HCT116 (cell line): Measurements from ENCODE around the gene AMDHD2. TPM values are rescaled to one million over a fixed set of nuclear protein-coding genes. Genes with fewer than 3 reads are reported as not detected.

Source experiments
- ATAC-seq: fragments of 200-7000 bp; cut with Tn5 transposase; 2 replicates; pipeline ENCODE4 v1.9.1; 2020; ENCODE audit warnings: mild to moderate bottlenecking, moderate library complexity
- BruUV-seq: library from RNA; stranded (reverse); fragments of 400-500 nt; replicated peaks from 2 replicates; lab custom pipeline; 2021; lab: Mats Ljungman, UMichigan
- CTCF ChIA-PET: fragments of 300-600 bp; sonication (Branson Sonifier 250); formaldehyde crosslinking; loops from one replicate; lab custom pipeline; 2021; ENCODE audit warnings: antibody characterized with exemption; lab: Charles Lee
- POLR2A ChIA-PET: fragments of 300-600, 350-600 bp; sonication (Branson Sonifier 250); formaldehyde crosslinking; loops from one replicate; lab custom pipeline; 2021; ENCODE audit warnings: antibody characterized with exemption; lab: Charles Lee
- RAD21 ChIA-PET, 2 experiments: fragments of 300-600 bp; sonication (Branson Sonifier 250); formaldehyde crosslinking; loops; one replicate each; lab custom pipeline; 2023; ENCODE audit warnings: low total read pairs in 2 of 2; ENCODE audit not compliant: uncharacterized antibody in 2 of 2, unreplicated experiment in 2 of 2, low non-redundant PET in 1 of 2; lab: Charles Lee
- DNase-seq: peaks from one replicate; pipeline ENCODE4 v3.0.0-alpha.2; 2010; ENCODE audit warnings: low read depth, low spot score
- H2AFZ ChIP-seq: fragments of 200-600 bp; shearing (Covaris generic), sonication (generic); 2 replicates; pipeline ENCODE4 v1.6.1; 2017; ENCODE audit warnings: low read depth, mixed run types, mixed read lengths, antibody characterized with exemption, low read length; ENCODE audit not compliant: poor library complexity, severe bottlenecking
- H3K27ac ChIP-seq: 2 replicates; pipeline ENCODE4 v1.5.1; 2012; ENCODE audit warnings: low read depth, low read length
- H3K27me3 ChIP-seq: fragments of 200-600 bp; sonication (generic); 2 replicates; pipeline ENCODE4 v1.6.1; 2016; ENCODE audit warnings: mixed run types, low read length, mixed read lengths; ENCODE audit not compliant: insufficient read depth
- H3K36me3 ChIP-seq, 2 experiments: fragments of 200-500 bp in 1 of 2; fragments of 200-600 bp in 1 of 2; sonication (Bioruptor generic) in 1 of 2; sonication (generic) in 1 of 2; 2 replicates each; pipeline versions ENCODE4 v1.5.1 to v1.6.1; 2014 to 2016; ENCODE audit warnings: low read length in 2 of 2, inconsistent platforms in 1 of 2, mixed read lengths in 1 of 2, mixed run types in 1 of 2; ENCODE audit not compliant: insufficient read depth in 2 of 2, control insufficient read depth in 1 of 2
- H3K4me1 ChIP-seq, 2 experiments: fragments of 200-600 bp in 1 of 2; sonication (generic) in 1 of 2; 2 replicates each; pipeline versions ENCODE4 v1.5.1 to v1.6.1; 2012 to 2017; ENCODE audit warnings: low read length in 2 of 2, inconsistent platforms in 1 of 2, mild to moderate bottlenecking in 1 of 2, mixed read lengths in 1 of 2, mixed run types in 1 of 2, moderate library complexity in 1 of 2; ENCODE audit not compliant: insufficient read depth in 2 of 2, control insufficient read depth in 1 of 2
- H3K4me2 ChIP-seq: fragments of 200-600 bp; sonication (generic); 2 replicates; pipeline ENCODE4 v1.6.1; 2017; ENCODE audit warnings: mixed run types, low read length, mixed read lengths
- H3K4me3 ChIP-seq, 2 experiments: fragments of 200-600 bp in 1 of 2; sonication (generic) in 1 of 2; replicated peaks in 1 of 2; 2 replicates each; pipeline ENCODE4 v1.5.1; 2011 to 2016; ENCODE audit warnings: low read length in 2 of 2, control low read depth in 1 of 2, low read depth in 1 of 2, mild to moderate bottlenecking in 1 of 2, mixed read lengths in 1 of 2, mixed run types in 1 of 2
- H3K79me2 ChIP-seq: fragments of 200-600 bp; sonication (generic); 2 replicates; pipeline ENCODE4 v1.6.1; 2017; ENCODE audit warnings: mild to moderate bottlenecking, mixed run types, low read length, moderate library complexity, mixed read lengths; ENCODE audit not compliant: insufficient read depth
- H3K9ac ChIP-seq: fragments of 200-600 bp; sonication (generic); 2 replicates; pipeline ENCODE4 v1.6.1; 2016; ENCODE audit warnings: low read length, mixed read lengths
- H3K9me2 ChIP-seq: fragments of 200-600 bp; sonication (generic), shearing (Covaris generic); 2 replicates; pipeline ENCODE4 v1.6.1; 2017; ENCODE audit warnings: mixed run types, mild to moderate bottlenecking, moderate library complexity; ENCODE audit not compliant: insufficient read depth
- H3K9me3 ChIP-seq, 2 experiments: fragments of 200-500 bp in 1 of 2; fragments of 200-600 bp in 1 of 2; sonication (Bioruptor generic) in 1 of 2; sonication (generic) in 1 of 2; 2 replicates each; pipeline ENCODE4 v1.6.1; 2014 to 2017; ENCODE audit warnings: low read length in 2 of 2, mixed read lengths in 2 of 2, inconsistent platforms in 1 of 2, low read depth in 1 of 2, mild to moderate bottlenecking in 1 of 2, mixed run types in 1 of 2, moderate library complexity in 1 of 2; ENCODE audit not compliant: control insufficient read depth in 1 of 2, insufficient read depth in 1 of 2
- H4K20me1 ChIP-seq: fragments of 200-600 bp; sonication (generic), shearing (Covaris generic); 2 replicates; pipeline ENCODE4 v1.6.1; 2017; ENCODE audit warnings: mixed run types, mild to moderate bottlenecking, moderate library complexity; ENCODE audit not compliant: insufficient read depth
- ATF3 ChIP-seq: IDR thresholded peaks from 2 replicates; pipeline ENCODE4 v1.6.1; 2012
- CEBPB ChIP-seq: IDR thresholded peaks from 2 replicates; pipeline ENCODE4 v1.6.1; 2012; ENCODE audit warnings: low read depth
- ELF1 ChIP-seq: IDR thresholded peaks from 2 replicates; pipeline ENCODE4 v1.6.1; 2012; ENCODE audit warnings: low read depth, borderline replicate concordance
- EZH2 ChIP-seq: fragments of 200-600 bp; sonication (generic); IDR thresholded peaks from 2 replicates; pipeline ENCODE4 v1.6.1; 2017; ENCODE audit warnings: antibody characterized with exemption, mixed run types
- JUND ChIP-seq: IDR thresholded peaks from 2 replicates; pipeline ENCODE4 v1.6.1; 2012
- MAX ChIP-seq: IDR thresholded peaks from 2 replicates; pipeline ENCODE4 v1.6.1; 2012
- POLR2A ChIP-seq: IDR thresholded peaks from 2 replicates; pipeline ENCODE4 v1.7.0; 2011; ENCODE audit warnings: borderline replicate concordance; ENCODE audit not compliant: insufficient read depth, insufficient read length; ENCODE audit errors: extremely low read depth
- POLR2AphosphoS5 ChIP-seq: IDR thresholded peaks from 2 replicates; pipeline ENCODE4 v1.6.1; 2011; ENCODE audit warnings: mild to moderate bottlenecking, low read depth, low read length, moderate library complexity
- SIN3A ChIP-seq: IDR thresholded peaks from 2 replicates; pipeline ENCODE4 v1.6.1; 2012; ENCODE audit warnings: low read depth
- SP1 ChIP-seq: IDR thresholded peaks from 2 replicates; pipeline ENCODE4 v1.6.1; 2012; ENCODE audit warnings: low read depth
- SRF ChIP-seq: IDR thresholded peaks from 2 replicates; pipeline ENCODE4 v1.6.1; 2012; ENCODE audit warnings: low read depth
- TCF7L2 ChIP-seq: IDR thresholded peaks from 2 replicates; pipeline ENCODE4 v1.7.0; 2011; ENCODE audit warnings: borderline replicate concordance, inconsistent platforms; ENCODE audit not compliant: insufficient read depth, insufficient read length; ENCODE audit errors: extremely low read depth
- YY1 ChIP-seq: IDR thresholded peaks from 2 replicates; pipeline ENCODE4 v1.6.1; 2011; ENCODE audit warnings: low read length, low read depth, moderate library complexity, mild to moderate bottlenecking; ENCODE audit not compliant: insufficient replicate concordance; ENCODE audit errors: extremely low read depth
- ZBTB33 ChIP-seq: IDR thresholded peaks from 2 replicates; pipeline ENCODE4 v1.6.1; 2011; ENCODE audit warnings: mild to moderate bottlenecking, low read length, moderate library complexity; ENCODE audit not compliant: insufficient replicate concordance; ENCODE audit errors: extremely low read depth
- ZFX ChIP-seq: fragments of 450-650 bp; IDR thresholded peaks from 2 replicates; pipeline ENCODE4 v1.6.1; 2017
- ZNF274 ChIP-seq: fragments of 200-500 bp; sonication (Bioruptor generic); IDR thresholded peaks from 2 replicates; pipeline ENCODE4 v1.6.1; 2014; ENCODE audit warnings: mild to moderate bottlenecking, low read depth, low read length, inconsistent platforms
- intact Hi-C: fragments of 100-400 bp; cut with micrococcal nuclease; formaldehyde crosslinking; loops from 2 replicates; pipeline ENCODE4 v1.10.0; 2022
- total RNA-seq: library from RNA; stranded (reverse); gene quantifications from one replicate; pipeline ENCODE4 v1.2.1, GENCODE V29; 2021; ENCODE audit not compliant: unreplicated experiment

The AMDHD2 gene
- total RNA-seq, 1 experiment from 2014 or later: 42.9 TPM

- TF ChIP-seq ZBTB33: no peak
- TF ChIP-seq EZH2: no peak
Observed at GRCh38 chr16:2513405-2514332, 6.5 kb upstream of the AMDHD2 start, which contains the start of gene ATP6V0C (continued).

- RAD21 ChIA-PET: no interaction called here
- DNase-seq (no peak), ATAC-seq (no peak; the same call in 1 of the 2 replicates)
- POLR2A ChIA-PET: interaction anchor here (1.1 to 1.2 kb wide), 2 partner anchors 86 to 550 kb away, joined by 3 read pairs; partner anchors contain the start of gene RPS2
- no peaks in the 10 kb centered on the region for H3K9me2 ChIP-seq
- peak overlapping the region; percentile 86 to 95 for H3K4me3 ChIP-seq
- BruUV-seq: no TSS peak
- peak overlapping the region; percentile 98 for H3K27ac ChIP-seq
- H3K36me3 ChIP-seq: no peaks in the 10 kb centered on the region
- intact Hi-C loops: no loop called here
- H3K4me1 ChIP-seq: peaks cover 20 to 48% of the 10 kb centered on the region in 2 experiments
- H3K9me3 ChIP-seq: no peaks in the 10 kb centered on the region
- H3K79me2 ChIP-seq: peaks cover 58% of the 10 kb centered on the region
- H3K27me3 ChIP-seq: no peaks in the 10 kb centered on the region
- no peak for TF ChIP-seq ELF1
- no peak for TF ChIP-seq MAX
- TF ChIP-seq POLR2AphosphoS5: no peak
- TF ChIP-seq TCF7L2: no peak
- no peak for TF ChIP-seq SIN3A
- no peak for TF ChIP-seq CEBPB
- no peak for TF ChIP-seq ZFX
- TF ChIP-seq ZBTB33: no peak
- no peak for TF ChIP-seq ZNF274
- TF ChIP-seq YY1: no peak
- no peak for TF ChIP-seq POLR2A
- TF ChIP-seq JUND: no peak
- no peak for TF ChIP-seq ATF3
- no peak for TF ChIP-seq SRF
- no peak for TF ChIP-seq SP1
- peak overlapping the region; percentile 95 for H3K9ac ChIP-seq
- no peak overlapping the region for H2AFZ ChIP-seq
- peaks cover 5% of the 10 kb centered on the region; the same call in 1 of the 2 replicates for H4K20me1 ChIP-seq
- peak overlapping the region; percentile 98 for H3K4me2 ChIP-seq
- CTCF ChIA-PET: no interaction called here
Observed at GRCh38 chr16:2514333-2515179, 5.6 kb upstream of the AMDHD2 start.
